Middle frontal gyrus (tissue), 1 donor: ENCODE measurements around the gene MMP24.
"Not testable (repeated sequence)": the region's sequence is repeated elsewhere in the genome, so short reads cannot be mapped to it uniquely, and the experiment has no call there.

ENCODE experiments used
- DNase-seq: peaks from one replicate; pipeline ENCODE4 v3.0.0-alpha.2; 2015; ENCODE audit warnings: low spot score; ENCODE audit errors: extremely low spot score

Gene MMP24

GRCh38 chr20:35257175-35257909, 30.9 kb downstream of the MMP24 start:
- DNase-seq, result no peak

- DNase-seq, result no peak
Observed at GRCh38 chr20:35260426-35260825, 33.9 kb downstream of the MMP24 start.

- not testable (repeated sequence) for DNase-seq
Observed at GRCh38 chr20:35262321-35262720, 35.8 kb downstream of the MMP24 start.

GRCh38 chr20:35262731-35263531, 36.4 kb downstream of the MMP24 start:
- DNase-seq, result not testable (repeated sequence)

- no peak for DNase-seq
Observed at GRCh38 chr20:35263532-35264341, 37.2 kb downstream of the MMP24 start.

GRCh38 chr20:35264755-35265154, 38.3 kb downstream of the MMP24 start:
- no peak for DNase-seq

GRCh38 chr20:35267092-35267491, 40.6 kb downstream of the MMP24 start:
- no peak for DNase-seq

GRCh38 chr20:35269055-35269781, 42.7 kb downstream of the MMP24 start:
- no peak for DNase-seq

GRCh38 chr20:35270021-35270902, 43.8 kb downstream of the MMP24 start:
- no peak for DNase-seq

- DNase-seq, result no peak
Observed at GRCh38 chr20:35271073-35271882, 44.8 kb downstream of the MMP24 start.

- no peak for DNase-seq
Observed at GRCh38 chr20:35271904-35272303, 45.4 kb downstream of the MMP24 start.

- peak; percentile 23 for DNase-seq
Observed at GRCh38 chr20:35273449-35274171, 47.1 kb downstream of the MMP24 start.

- DNase-seq, result no peak
Observed at GRCh38 chr20:35274172-35275092, 47.9 kb downstream of the MMP24 start.

- DNase-seq, result no peak
Observed at GRCh38 chr20:35275741-35276251, 49.3 kb downstream of the MMP24 start.

GRCh38 chr20:35276408-35276807, 49.9 kb downstream of the MMP24 start:
- no peak for DNase-seq

GRCh38 chr20:35277127-35277526, 50.6 kb downstream of the MMP24 start:
- no peak for DNase-seq
